Psoas muscle (tissue), 8 donors: ENCODE measurements around the gene CHAF1A. TPM values are rescaled to one million over a fixed set of nuclear protein-coding genes. Genes with fewer than 3 reads are reported as not detected.

Experiments used
- ATAC-seq, 4 donors: fragments of 200-7000 bp; cut with Tn5 transposase; one replicate each; pipeline ENCODE4 v1.9.1; 2020; ENCODE audit warnings: moderate library complexity in 3 of 4, mild to moderate bottlenecking in 2 of 4
- DNase-seq, 2 donors: peaks; one replicate each; pipeline ENCODE4 v3.0.0-alpha.2; 2020
- H3K27ac ChIP-seq: fragments of 200-600 bp; one replicate; pipeline ENCODE4 v1.8.0; 2022
- H3K27me3 ChIP-seq, 3 donors: fragments of 200-600 bp in 1 of 3; one replicate each; pipeline versions ENCODE4 v1.6.1 to v1.8.0; 2013 to 2022; ENCODE audit warnings: low read length in 2 of 3, mild to moderate bottlenecking in 2 of 3, moderate library complexity in 1 of 3; ENCODE audit not compliant: insufficient read depth in 3 of 3
- H3K36me3 ChIP-seq, 2 donors: fragments of 200-600 bp in 1 of 2; one replicate each; pipeline versions ENCODE4 v1.6.1 to v1.8.0; 2013 to 2022; ENCODE audit warnings: low read depth in 1 of 2, mild to moderate bottlenecking in 1 of 2, moderate library complexity in 1 of 2; ENCODE audit not compliant: insufficient read depth in 1 of 2
- H3K4me1 ChIP-seq: fragments of 200-600 bp; one replicate; pipeline ENCODE4 v1.8.0; 2022
- H3K4me3 ChIP-seq: fragments of 200-600 bp; one replicate; pipeline ENCODE4 v1.8.0; 2022; ENCODE audit warnings: mild to moderate bottlenecking
- H3K9me3 ChIP-seq: fragments of 200-600 bp; one replicate; pipeline ENCODE4 v1.8.0; 2022
- WGBS, 3 donors: extraction: QIAGEN DNeasy Blood & Tissue Kit; methylation state at CpG; one replicate each; pipeline versions ENCODE4 v1.1.6 to v1.1.7; 2013; 5-methylcytosine and 5-hydroxymethylcytosine counted together
- intact Hi-C, 2 donors: fragments of 100-400 bp; cut with DNase I; formaldehyde crosslinking; loops; one replicate each; pipeline versions ENCODE4 v1.11.0 to v1.14.2; 2022
- polyA plus RNA-seq, 3 donors: library from polyadenylated mRNA; stranded (reverse); fragments of 200-250 nt; gene quantifications; one replicate each; pipeline ENCODE4 v1.2.3, GENCODE V29; 2013
- total RNA-seq, 4 donors: library from RNA; stranded (reverse); fragmentation: NEBNext Ultra II Directional in 2 of 4; extraction: Animal tissue kit (Norgen Biotek cat#: 25700) in 2 of 4; gene quantifications; one replicate each; pipeline versions ENCODE4 v1.2.1 to v1.2.4, GENCODE V29; 2021 to 2023
- TF ChIP-seq, protein P1 (sequence below): fragments of 200-600 bp; IDR thresholded peaks from one replicate; pipeline ENCODE4 v1.8.0; 2022; ENCODE audit warnings: antibody characterized with exemption
- donor health status: healthy with polysubstance abuse.
- donor health status: DM: no; HTN: no; CAD: no; lungs with moderate emphysema.
- donor health status: Bipolar disorder and iron deficiency.
- donor health status: healthy.
- donor health status: DM: yes; HTN: yes; CAD: no.
- donor health status: DM: no; HTN: no; CAD: no.
- donor health status: DM: no; HTN: no; CAD: no.
- donor health status: DM: yes; HTN: yes; CAD: no.

Gene CHAF1A
- total and polyA plus RNA-seq, 7 donors = 5.6 to 12.8 (median 7.5) TPM

- no peak overlapping the region for H3K27ac ChIP-seq
- TF ChIP-seq, protein P1, sequence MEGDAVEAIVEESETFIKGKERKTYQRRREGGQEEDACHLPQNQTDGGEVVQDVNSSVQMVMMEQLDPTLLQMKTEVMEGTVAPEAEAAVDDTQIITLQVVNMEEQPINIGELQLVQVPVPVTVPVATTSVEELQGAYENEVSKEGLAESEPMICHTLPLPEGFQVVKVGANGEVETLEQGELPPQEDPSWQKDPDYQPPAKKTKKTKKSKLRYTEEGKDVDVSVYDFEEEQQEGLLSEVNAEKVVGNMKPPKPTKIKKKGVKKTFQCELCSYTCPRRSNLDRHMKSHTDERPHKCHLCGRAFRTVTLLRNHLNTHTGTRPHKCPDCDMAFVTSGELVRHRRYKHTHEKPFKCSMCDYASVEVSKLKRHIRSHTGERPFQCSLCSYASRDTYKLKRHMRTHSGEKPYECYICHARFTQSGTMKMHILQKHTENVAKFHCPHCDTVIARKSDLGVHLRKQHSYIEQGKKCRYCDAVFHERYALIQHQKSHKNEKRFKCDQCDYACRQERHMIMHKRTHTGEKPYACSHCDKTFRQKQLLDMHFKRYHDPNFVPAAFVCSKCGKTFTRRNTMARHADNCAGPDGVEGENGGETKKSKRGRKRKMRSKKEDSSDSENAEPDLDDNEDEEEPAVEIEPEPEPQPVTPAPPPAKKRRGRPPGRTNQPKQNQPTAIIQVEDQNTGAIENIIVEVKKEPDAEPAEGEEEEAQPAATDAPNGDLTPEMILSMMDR = no peak
- H3K4me3 ChIP-seq = no peak overlapping the region
- no peaks in the 10 kb centered on the region for H3K9me3 ChIP-seq
- intact Hi-C loops = no loop called here
- 73 to 86% (median 76%) methylated on average over 13 of the region's 13 CpGs for whole genome bisulfite sequencing, 3 donors
- ATAC-seq (no peak), DNase-seq (peak; percentile 15 to 44)
- no peaks in the 10 kb centered on the region for H3K27me3 ChIP-seq
- H3K36me3 ChIP-seq = peaks cover 0 to 27% of the 10 kb centered on the region in 2 donors
- peaks cover 53% of the 10 kb centered on the region for H3K4me1 ChIP-seq
Measured at GRCh38 chr19:4386041-4386782, 16.2 kb upstream of the CHAF1A start.

DNA sequence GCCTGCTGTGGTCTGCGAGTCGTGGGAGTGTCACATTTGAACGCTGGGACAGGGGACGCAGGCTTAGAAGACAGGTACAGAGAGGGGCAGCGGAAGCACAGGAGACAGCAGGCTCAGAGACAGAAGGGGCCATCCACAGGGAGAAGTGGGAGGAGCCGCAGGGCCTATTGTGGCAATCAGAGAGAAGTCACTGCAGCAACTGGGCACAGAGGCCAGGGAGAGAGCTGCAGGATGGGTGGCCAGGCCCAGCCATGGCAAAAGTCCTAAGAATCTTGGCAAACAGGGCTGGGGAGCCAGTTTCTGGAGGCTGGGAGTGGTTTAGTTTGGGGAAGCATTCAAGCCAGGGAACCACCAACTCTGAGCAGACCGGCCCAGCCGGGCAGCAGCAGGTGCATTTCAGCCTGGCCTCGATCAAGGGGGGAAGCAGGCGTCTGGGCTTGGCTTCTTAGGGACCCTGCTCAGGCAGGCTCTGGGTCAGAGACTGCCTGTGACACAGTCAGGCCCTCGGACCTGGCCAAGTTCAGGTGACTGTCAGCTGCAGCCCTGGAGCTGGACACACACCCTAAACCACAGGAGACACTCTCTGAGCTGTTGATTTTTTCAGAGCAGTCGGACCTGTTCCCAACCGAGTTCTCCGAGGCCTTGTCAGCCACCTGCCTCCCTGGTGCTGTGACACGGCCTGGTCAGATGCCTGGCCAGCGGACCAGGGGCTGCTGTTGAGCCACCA, 13.9 kb upstream of the CHAF1A start:
- peaks cover 67% of the 10 kb centered on the region for H3K4me1 ChIP-seq
- H3K36me3 ChIP-seq = peaks cover 0 to 23% of the 10 kb centered on the region in 2 donors
- H3K27ac ChIP-seq = peak overlapping the region; percentile 93
- H3K27me3 ChIP-seq = no peaks in the 10 kb centered on the region
- 28 to 33% (median 33%) methylated on average over 16 of the region's 16 CpGs for WGBS, 3 donors
- H3K9me3 ChIP-seq = no peaks in the 10 kb centered on the region
- ATAC-seq = peak; percentile 61 to 85 (median 74)
- H3K4me3 ChIP-seq = peak overlapping the region; percentile 35
- TF ChIP-seq, protein P1 = no peak
- intact Hi-C loops = no loop called here
- peak; percentile 61 to 77 for DNase-seq

- ATAC-seq = no peak
- no peak for DNase-seq
- no peaks in the 10 kb centered on the region for H3K9me3 ChIP-seq
- TF ChIP-seq, protein P1 = no peak
- H3K36me3 ChIP-seq = peaks cover 0 to 18% of the 10 kb centered on the region in 2 donors
- WGBS, 3 donors = 43 to 56% (median 51%) methylated on average over 9 of the region's 9 CpGs
- no peaks in the 10 kb centered on the region for H3K27me3 ChIP-seq
- intact Hi-C loops = no loop called here
- peaks cover 72% of the 10 kb centered on the region for H3K4me1 ChIP-seq
- H3K4me3 ChIP-seq = peak overlapping the region; percentile 35
- H3K27ac ChIP-seq = peak overlapping the region; percentile 93
Measured at GRCh38 chr19:4389064-4389375, 13.4 kb upstream of the CHAF1A start.

GRCh38 chr19:4389511-4390016, 12.9 kb upstream of the CHAF1A start:
- Histone ChIP-seq H3K4me1 (peaks cover 78% of the 10 kb centered on the region), H3K36me3 (peaks cover 0 to 12% of the 10 kb centered on the region in 2 donors), H3K27ac (peak overlapping the region; percentile 93), H3K4me3 (peak overlapping the region; percentile 35), H3K9me3 (no peaks in the 10 kb centered on the region), H3K27me3 (no peaks in the 10 kb centered on the region)
- ATAC-seq (peak; percentile 4 to 42 (median 16)), DNase-seq (peak; percentile 33 to 69)
- intact Hi-C loops = no loop called here
- TF ChIP-seq, protein P1 = no peak
- 22 to 28% (median 27%) methylated on average over 17 of the region's 17 CpGs for WGBS, 3 donors
